Lower leg skin (tissue), 4 donors: ENCODE measurements around the gene RMI1. TPM values are rescaled to one million over a fixed set of nuclear protein-coding genes. Genes with fewer than 3 reads are reported as not detected.

Source experiments
- DNase-seq, 2 donors: peaks; one replicate each; pipeline ENCODE4 v3.0.0-alpha.2; 2019; ENCODE audit warnings: low spot score in 2 of 2
- H3K4me3 ChIP-seq: fragments of 200-600 bp; sonication (generic); 2 replicates; pipeline ENCODE4 v1.5.1; 2017; ENCODE audit warnings: mild to moderate bottlenecking, low read depth; ENCODE audit not compliant: poor library complexity, severe bottlenecking
- POLR2A ChIP-seq, 2 donors: fragments of 450-650 bp; IDR thresholded peaks; one replicate each; pipeline ENCODE4 v1.6.1; 2016 to 2017; ENCODE audit warnings: antibody characterized with exemption in 2 of 2, mild to moderate bottlenecking in 1 of 2, moderate library complexity in 1 of 2
- WGBS, 2 donors: methylation state at CpG; one replicate each; pipeline ENCODE4 v1.1.5; 2018; 5-methylcytosine and 5-hydroxymethylcytosine counted together
- intact Hi-C: fragments of 100-400 bp; cut with DNase I; formaldehyde crosslinking; loops from one replicate; pipeline ENCODE4 v1.15.0; 2023; ENCODE audit warnings: low total_unique reads
- total RNA-seq, 4 donors: library from RNA; depleted of rRNA; stranded (reverse); fragments of >200 nt; gene quantifications; one replicate each; pipeline ENCODE4 v1.1.0, GENCODE V29; 2016
- TF ChIP-seq, protein P1 (sequence below), 3 donors: fragments of 450-650 bp; IDR thresholded peaks; one replicate each; pipeline ENCODE4 v1.5.1; 2016; ENCODE audit warnings: antibody characterized with exemption in 3 of 3, mild to moderate bottlenecking in 3 of 3, moderate library complexity in 2 of 3

The RMI1 gene
- total RNA-seq, 4 donors from 2014 or later, result 3.5 to 5.5 (median 3.9) TPM

DNA sequence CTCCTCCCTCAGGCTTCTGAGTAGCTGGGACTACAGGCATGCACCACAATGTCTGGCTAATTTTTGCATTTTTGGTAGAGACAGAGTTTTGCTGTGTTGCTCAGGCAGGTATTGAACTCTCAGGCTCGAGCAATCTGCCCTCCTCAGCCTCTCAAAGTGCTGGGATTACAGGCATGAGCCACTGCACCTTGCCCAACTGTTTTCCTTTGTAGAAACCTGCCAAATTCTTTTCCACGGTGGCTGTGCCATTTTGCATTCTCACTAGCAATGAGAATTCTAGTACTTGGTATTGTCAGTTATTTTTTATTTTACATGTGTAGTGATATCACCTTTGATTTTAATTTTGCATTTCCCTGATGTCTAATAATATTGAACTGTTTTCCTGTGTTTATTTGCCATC, 7.8 kb downstream of the RMI1 start:
- H3K4me3 ChIP-seq, result no peak overlapping the region
- DNase-seq, result no peak
- 72 to 84% methylated on average over 2 of the region's 2 CpGs for WGBS, 2 donors
- intact Hi-C loops, result no loop called here
- no peak for TF ChIP-seq POLR2A (IDR thresholded peaks at IDR 0.05)

DNA sequence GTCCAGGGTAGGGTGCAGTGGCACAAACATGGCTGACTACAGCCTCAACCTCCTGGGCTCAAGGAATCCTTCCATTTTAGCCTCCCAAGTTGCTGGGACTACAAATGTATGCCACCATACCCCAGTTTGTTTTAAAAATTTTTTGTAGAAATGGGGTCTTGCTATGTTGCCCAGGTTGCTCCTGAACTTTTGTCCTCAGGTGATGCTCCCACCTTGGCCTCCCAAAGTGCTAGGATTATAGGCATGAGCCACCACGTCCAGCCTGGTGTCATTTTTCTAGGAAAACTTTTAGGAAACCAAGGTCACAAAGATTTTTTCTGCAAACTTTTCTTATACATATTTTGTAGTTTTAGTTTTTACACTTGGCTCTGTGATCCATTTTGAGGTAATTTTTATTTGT, 10.8 kb downstream of the RMI1 start:
- no peak for DNase-seq
- intact Hi-C loops, result no loop called here
- no peak for TF ChIP-seq POLR2A (IDR thresholded peaks at IDR 0.05)
- TF ChIP-seq, protein P1, sequence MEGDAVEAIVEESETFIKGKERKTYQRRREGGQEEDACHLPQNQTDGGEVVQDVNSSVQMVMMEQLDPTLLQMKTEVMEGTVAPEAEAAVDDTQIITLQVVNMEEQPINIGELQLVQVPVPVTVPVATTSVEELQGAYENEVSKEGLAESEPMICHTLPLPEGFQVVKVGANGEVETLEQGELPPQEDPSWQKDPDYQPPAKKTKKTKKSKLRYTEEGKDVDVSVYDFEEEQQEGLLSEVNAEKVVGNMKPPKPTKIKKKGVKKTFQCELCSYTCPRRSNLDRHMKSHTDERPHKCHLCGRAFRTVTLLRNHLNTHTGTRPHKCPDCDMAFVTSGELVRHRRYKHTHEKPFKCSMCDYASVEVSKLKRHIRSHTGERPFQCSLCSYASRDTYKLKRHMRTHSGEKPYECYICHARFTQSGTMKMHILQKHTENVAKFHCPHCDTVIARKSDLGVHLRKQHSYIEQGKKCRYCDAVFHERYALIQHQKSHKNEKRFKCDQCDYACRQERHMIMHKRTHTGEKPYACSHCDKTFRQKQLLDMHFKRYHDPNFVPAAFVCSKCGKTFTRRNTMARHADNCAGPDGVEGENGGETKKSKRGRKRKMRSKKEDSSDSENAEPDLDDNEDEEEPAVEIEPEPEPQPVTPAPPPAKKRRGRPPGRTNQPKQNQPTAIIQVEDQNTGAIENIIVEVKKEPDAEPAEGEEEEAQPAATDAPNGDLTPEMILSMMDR (IDR thresholded peaks at IDR 0.05), result no peak
- 90 to 100% methylated on average over 1 of the region's 1 CpG for WGBS, 2 donors
- no peak overlapping the region for H3K4me3 ChIP-seq

DNA sequence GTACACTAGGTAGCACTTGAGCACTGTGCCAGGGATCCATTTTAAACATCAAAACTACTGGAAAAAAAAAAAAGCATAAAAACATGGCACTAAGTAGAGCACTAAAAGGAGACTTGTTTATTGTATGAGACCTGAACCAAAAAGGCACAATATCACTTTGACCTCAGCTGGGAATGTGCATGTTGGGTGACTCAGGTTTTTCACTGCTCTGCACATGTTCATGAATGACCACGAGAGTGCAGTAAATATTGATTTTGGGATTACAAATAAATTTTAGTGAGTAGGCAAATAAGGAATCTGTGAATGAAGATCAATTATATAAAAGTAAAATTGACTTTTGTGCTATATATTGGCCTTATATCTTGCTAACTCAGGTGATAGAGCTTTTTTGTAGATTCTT, 11.8 kb downstream of the RMI1 start:
- H3K4me3 ChIP-seq, result no peak overlapping the region
- intact Hi-C loops, result no loop called here
- DNase-seq, result no peak
- TF ChIP-seq, protein P1 (IDR thresholded peaks at IDR 0.05), result no peak
- no peak for TF ChIP-seq POLR2A (IDR thresholded peaks at IDR 0.05)
- WGBS, 2 donors, result 76 to 86% methylated on average over 1 of the region's 1 CpG

DNA sequence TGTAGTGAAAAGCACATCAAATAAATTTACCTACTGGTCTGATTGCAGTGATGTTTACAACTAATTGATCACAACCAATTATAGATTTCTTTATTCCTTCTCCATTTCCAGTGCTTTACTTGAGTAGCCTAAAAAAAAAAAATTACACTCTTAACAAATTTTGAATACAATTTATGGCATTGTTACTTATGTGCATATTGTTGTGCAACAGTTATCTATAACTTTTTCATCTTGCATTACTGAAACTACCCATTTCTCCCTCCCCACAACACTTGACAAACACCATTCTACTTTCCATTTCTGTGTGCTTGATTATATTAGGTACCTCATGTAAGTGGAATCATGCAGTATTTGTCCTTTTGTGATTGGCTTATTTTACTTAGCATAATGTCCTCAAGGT, 12.3 kb downstream of the RMI1 start:
- TF ChIP-seq, protein P1 (IDR thresholded peaks at IDR 0.05), result no peak
- no peak for TF ChIP-seq POLR2A (IDR thresholded peaks at IDR 0.05)
- intact Hi-C loops, result no loop called here
- DNase-seq, result no peak
- H3K4me3 ChIP-seq, result no peak overlapping the region

DNA sequence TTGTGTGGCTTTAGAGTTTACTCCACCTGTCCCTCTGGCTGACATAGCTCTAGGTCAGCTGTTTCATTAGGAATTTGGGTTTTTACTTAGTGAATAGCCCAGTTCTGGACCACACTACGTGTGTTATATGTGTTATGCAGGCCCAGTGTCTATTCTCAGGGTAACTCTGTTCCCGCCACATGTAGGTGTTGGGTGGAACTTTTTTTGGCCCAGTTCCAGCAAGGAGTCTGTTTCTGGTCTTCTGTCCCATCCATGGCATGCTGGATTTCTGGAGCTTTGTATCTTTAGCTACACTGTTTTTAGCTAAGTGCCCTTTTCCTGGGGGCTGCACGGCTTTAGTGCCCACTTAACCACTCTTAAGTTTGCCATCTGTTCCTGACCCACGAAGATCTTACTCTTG, 15.5 kb downstream of the RMI1 start:
- WGBS, 2 donors, result 92 to 94% methylated on average over 4 of the region's 4 CpGs
- H3K4me3 ChIP-seq, result no peak overlapping the region
- intact Hi-C loops, result no loop called here
- TF ChIP-seq, protein P1 (IDR thresholded peaks at IDR 0.05), result no peak
- no peak for TF ChIP-seq POLR2A (IDR thresholded peaks at IDR 0.05)
- DNase-seq, result no peak

DNA sequence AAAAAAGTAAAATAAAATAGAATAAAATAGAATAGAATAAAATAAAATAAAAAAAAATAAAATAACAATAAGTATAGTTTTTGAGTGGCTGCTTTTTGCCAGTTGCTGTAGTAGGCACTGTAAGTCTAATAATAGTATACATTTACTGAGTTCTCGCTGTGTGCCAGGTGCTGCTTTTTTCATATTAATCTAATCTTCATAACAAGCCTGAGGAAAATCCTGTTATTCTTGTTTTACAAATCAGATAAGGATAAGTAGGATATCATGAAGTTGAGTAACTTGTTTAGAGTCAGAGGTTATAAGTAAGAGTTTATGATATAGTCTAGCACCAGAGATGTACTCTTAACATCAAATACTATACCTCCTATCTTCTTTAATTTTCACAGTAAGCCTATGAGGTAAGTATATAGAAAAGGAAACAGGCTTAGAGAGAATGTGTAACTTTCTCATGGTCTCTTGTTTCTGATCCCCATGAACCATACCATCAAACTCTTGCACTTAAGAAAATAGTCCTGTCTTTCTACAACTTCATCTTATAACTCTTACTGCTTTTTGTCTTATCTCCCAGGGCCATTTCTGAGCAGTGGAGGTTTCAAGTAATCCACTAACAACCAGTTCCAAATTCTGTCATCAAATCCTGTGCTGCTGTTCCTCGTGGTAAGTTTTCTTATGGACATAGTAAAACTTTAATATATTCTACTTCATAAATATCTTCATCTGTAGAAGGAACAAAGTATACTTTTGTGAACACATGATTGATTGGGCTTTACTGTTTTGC, 18.7 kb downstream of the RMI1 start:
- intact Hi-C loops, result no loop called here
- TF ChIP-seq POLR2A (IDR thresholded peaks at IDR 0.05), result no peak
- TF ChIP-seq, protein P1 (IDR thresholded peaks at IDR 0.05), result no peak
- no peak overlapping the region for H3K4me3 ChIP-seq
- no peak for DNase-seq
- WGBS, 2 donors, result 59 to 63% methylated on average over 2 of the region's 2 CpGs
